Measurements from ENCODE around the gene BCOR.
A peak's percentile ranks its signal among the peaks of the same experiment; 100 is the strongest.

BCOR gene

GRCh38 chrX:40083120-40083978, 14.4 kb downstream of the BCOR start:
- peak; percentile 31 for DNase-seq

DNA sequence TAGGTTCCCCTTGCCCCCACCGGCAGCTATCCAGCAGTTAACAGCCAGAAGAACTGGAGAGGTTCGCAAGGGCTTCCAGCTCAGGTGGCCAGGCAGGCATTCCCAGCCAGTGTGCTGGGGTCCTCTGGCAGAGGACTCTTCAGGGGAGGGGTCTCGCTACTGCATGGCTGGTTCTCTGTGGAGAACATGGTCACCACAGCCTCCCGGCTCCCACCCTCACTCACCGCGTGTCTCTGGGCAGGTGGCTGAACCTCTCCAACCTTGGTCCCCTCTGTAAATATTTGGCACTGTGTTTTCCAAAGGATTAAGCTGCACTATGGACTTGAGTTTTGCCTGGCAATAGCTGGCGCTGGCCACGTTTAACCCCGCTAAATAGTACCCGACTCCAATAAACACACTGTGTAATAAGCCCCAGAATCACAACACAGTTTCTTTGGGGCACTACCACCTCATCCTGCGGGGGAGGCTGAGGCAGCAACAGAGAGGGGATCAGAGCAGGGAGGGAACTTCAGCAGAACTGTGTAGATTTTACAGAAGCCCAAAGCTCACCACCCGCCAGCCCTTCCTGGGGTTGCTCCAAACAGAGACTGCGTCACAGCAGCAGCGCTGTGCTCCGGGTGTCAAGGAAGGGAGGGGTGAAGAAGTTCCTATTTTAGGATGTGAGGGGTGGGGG, 15.2 kb downstream of the BCOR start:
- no peak for DNase-seq

- no peak for DNase-seq
Observed at GRCh38 chrX:40081679-40082068, 16.1 kb downstream of the BCOR start.

DNA sequence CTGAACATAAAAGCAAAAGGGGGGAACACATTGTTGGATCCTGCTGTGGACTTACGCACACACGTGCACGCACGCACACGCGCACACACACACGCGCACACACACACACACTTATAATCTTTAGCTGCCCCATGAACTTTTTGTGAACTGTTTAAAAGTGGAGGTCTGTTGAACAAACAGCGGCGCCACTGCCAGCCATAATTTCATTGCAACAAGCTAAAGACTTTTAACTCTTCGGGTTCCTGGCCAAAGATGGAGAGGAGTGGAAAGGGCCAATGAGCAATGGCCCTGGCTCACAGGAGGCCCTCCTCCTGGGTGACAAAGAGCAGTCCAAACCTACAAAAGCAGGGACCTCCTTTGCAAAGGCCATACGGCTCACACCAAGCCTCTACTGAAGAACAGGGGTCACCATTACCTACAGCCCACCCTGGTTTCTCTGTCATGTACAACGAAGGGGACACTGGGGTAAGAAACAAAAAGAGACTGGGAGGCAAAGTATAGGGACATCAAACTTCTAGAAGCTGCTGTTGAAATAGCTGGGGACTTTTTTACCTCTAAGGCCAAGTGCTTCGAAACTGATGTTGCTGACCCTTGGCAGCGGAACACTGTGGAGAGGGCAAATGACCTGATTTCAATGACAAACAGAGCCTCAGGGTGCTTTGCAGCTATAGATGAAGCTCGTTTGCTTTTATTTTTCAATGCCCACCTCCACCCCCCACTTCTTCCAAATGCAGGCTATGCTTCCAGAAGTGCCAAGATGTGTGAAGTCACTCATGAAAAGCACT, 16.7 kb downstream of the BCOR start:
- DNase-seq, result no peak

- no peak for DNase-seq
Observed at GRCh38 chrX:40079572-40079971, 18.2 kb downstream of the BCOR start.

GRCh38 chrX:40078489-40079227, 19.1 kb downstream of the BCOR start:
- DNase-seq, result no peak

GRCh38 chrX:40077906-40078305, 19.9 kb downstream of the BCOR start:
- DNase-seq, result no peak

- DNase-seq, result no peak
Observed at GRCh38 chrX:40076750-40077575, 20.8 kb downstream of the BCOR start.

DNA sequence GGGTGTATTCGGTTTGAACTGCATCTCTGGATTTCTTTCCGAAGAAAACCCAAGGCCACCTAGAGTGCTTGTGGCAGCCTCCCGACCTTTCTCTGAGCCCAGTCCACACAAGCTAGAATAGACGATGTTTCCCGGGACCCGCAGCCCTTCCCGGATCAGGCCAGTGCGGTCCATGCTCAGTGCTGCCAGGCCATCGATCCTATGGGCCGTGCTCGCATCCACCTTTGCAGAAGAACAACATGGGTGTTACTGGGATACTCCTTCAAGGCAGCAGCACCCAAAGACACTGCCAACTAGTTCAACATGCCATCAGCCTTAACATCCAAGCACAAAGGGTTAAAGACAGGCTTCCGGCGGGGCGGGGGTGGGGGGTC, 22.8 kb downstream of the BCOR start:
- no peak for DNase-seq

- DNase-seq, result no peak
Observed at GRCh38 chrX:40074080-40074958, 23.4 kb downstream of the BCOR start.

GRCh38 chrX:40073439-40074054, 24.2 kb downstream of the BCOR start:
- no peak for DNase-seq

- no peak for DNase-seq
Observed at GRCh38 chrX:40072246-40072645, 25.5 kb downstream of the BCOR start.

- DNase-seq, result peak; percentile 2
Observed at GRCh38 chrX:40068048-40068447, 29.7 kb downstream of the BCOR start.

DNA sequence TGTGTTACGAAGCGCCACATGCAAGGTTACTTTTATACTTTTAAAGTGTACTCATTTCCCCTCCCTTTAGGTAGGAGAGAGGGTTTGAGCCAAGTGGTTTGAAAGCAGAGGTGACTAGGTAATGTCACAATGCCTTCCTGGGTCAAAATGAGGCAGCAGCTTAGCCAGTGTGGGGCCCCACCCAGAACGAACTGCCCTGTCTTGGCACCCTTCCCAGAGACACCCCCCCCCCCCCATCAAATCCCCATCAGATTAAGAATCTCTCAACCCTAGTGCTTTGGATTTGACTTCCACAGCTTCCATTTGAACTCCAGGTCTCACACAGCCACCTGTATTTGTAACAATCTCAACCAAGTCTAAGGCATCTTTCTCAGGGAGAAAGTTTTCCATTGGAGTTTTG, 31.1 kb downstream of the BCOR start:
- DNase-seq, result no peak

DNA sequence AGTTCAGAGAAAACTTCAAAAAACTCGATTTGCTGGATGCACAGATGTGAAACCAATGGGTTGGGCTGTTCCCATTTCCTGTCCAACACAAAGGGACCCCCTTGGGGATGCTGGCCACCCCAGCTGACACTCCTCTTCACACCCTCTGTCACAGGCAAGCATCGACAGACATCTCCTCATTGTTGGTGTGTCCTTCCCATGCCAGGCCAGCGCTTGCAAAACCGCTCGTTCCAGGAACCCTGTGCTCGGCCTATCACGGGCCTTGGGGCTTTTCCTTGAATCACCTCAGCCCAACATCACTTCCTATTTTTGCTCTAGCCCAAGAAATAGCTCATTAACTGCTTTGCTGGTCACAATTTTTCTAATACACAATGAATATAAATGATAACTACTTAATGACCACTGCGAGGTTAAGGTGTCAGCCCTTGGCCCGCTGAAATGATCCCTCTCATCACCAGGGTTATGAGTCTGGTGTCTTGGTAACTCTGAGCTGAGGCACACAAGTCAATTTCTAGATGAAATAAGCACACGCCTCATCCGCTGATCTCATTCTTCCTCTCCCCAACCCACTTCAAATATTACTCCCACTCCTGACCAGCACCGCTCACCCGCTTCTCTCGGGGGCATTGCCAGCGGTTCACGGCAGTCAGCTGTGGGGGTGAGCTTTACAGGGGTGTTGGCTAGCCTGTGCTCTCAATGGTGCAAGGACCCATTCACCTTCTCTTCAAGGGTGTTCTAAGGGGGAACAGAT, 32.3 kb downstream of the BCOR start:
- DNase-seq, result peak; percentile 37

DNA sequence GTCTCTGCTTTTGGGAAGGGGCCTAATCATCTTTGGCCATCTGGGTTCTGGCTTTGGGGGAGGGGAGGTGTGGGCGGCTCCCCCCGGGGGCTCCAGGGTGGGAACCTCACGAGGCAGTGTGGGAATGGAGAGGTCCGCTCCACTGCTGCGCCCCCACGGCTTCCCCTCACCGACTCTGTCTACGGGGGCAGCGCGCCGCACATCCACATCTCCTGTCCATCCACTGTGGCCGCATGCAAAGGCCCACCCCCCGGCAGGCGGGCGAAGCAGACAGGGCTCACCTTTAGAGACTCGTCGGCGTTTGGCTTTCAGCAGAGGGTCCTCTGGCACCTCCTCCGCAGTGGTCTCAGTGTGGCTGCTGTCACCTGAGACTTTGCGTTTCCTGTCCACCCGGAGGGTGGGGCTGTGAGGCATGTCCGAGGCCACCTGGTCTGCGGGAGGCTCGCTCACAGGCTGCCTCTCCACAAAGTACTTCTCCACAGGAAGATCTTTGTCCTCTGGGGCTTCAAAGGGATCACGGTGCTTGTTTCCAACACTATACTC, 33.6 kb downstream of the BCOR start:
- no peak for DNase-seq

- DNase-seq, result no peak
Observed at GRCh38 chrX:40063555-40063954, 34.2 kb downstream of the BCOR start.

GRCh38 chrX:40062525-40063155, 35.1 kb downstream of the BCOR start:
- DNase-seq, result no peak

Data from OCI-M1 (cell line).